A673 (cell line): ENCODE results near the gene METTL24. TPM values are rescaled to one million over a fixed set of nuclear protein-coding genes. Genes with fewer than 3 reads are reported as not detected.
"Not testable (repeated sequence)": the region's sequence is repeated elsewhere in the genome, so short reads cannot be mapped to it uniquely, and the experiment has no call there.

Source experiments
- BruUV-seq: library from RNA; stranded (reverse); fragments of 400-500 nt; replicated peaks from 2 replicates; lab custom pipeline; 2021; lab: Mats Ljungman, UMichigan
- CTCF ChIA-PET: fragments of 300-600 bp; sonication (Branson Sonifier 250); formaldehyde crosslinking; loops from one replicate; lab custom pipeline; 2022; ENCODE audit warnings: antibody characterized with exemption; lab: Charles Lee
- POLR2A ChIA-PET: fragments of 300-600 bp; sonication (Branson Sonifier 250); formaldehyde crosslinking; loops from one replicate; lab custom pipeline; 2022; ENCODE audit warnings: antibody characterized with exemption; ENCODE audit not compliant: low non-redundant PET; lab: Charles Lee
- DNase-seq: peaks from one replicate; pipeline ENCODE4 v3.0.0-alpha.2; 2015; ENCODE audit warnings: low spot score
- H3K27ac ChIP-seq: fragments of 200-600 bp; sonication (generic); 2 replicates; pipeline ENCODE4 v1.5.1; 2016; ENCODE audit warnings: mixed run types, low read depth, mild to moderate bottlenecking, mixed read lengths, antibody characterized with exemption, low read length; ENCODE audit not compliant: poor library complexity, severe bottlenecking
- H3K27me3 ChIP-seq: fragments of 200-600 bp; sonication (generic); replicated peaks from 2 replicates; pipeline ENCODE4 v1.6.1; 2017; ENCODE audit warnings: mixed run types, low read depth, mild to moderate bottlenecking, mixed read lengths, antibody characterized with exemption, low read length; ENCODE audit not compliant: insufficient read depth, poor library complexity
- H3K36me3 ChIP-seq: fragments of 200-600 bp; sonication (generic); 2 replicates; pipeline ENCODE4 v1.6.1; 2016; ENCODE audit warnings: mixed run types, mild to moderate bottlenecking, mixed read lengths, antibody characterized with exemption, low read length; ENCODE audit not compliant: insufficient read depth, poor library complexity, severe bottlenecking
- H3K4me1 ChIP-seq: fragments of 200-600 bp; sonication (generic); 2 replicates; pipeline ENCODE4 v1.6.1; 2017; ENCODE audit warnings: mixed run types, mild to moderate bottlenecking, mixed read lengths, antibody characterized with exemption, low read length; ENCODE audit not compliant: insufficient read depth, poor library complexity, severe bottlenecking
- H3K4me3 ChIP-seq: fragments of 200-600 bp; sonication (generic); 2 replicates; pipeline ENCODE4 v1.5.1; 2016; ENCODE audit warnings: low read depth, mixed run types, mild to moderate bottlenecking, mixed read lengths, low read length; ENCODE audit not compliant: poor library complexity, severe bottlenecking
- H3K9me3 ChIP-seq: fragments of 200-600 bp; sonication (generic); 2 replicates; pipeline ENCODE4 v1.6.1; 2016; ENCODE audit warnings: mixed run types, low read depth, mild to moderate bottlenecking, mixed read lengths, antibody characterized with exemption, low read length; ENCODE audit not compliant: poor library complexity, severe bottlenecking
- CTCF ChIP-seq: fragments of 300-800, 200-600 bp; sonication (generic); conservative IDR thresholded peaks from 2 replicates; pipeline ENCODE4 v1.5.1; 2017; ENCODE audit warnings: low read depth, mild to moderate bottlenecking, antibody characterized with exemption, low read length, moderate library complexity, mixed read lengths
- EZH2 ChIP-seq: fragments of 200-600 bp; sonication (generic); IDR thresholded peaks from 2 replicates; pipeline ENCODE4 v1.6.1; 2017; ENCODE audit warnings: borderline replicate concordance, low read depth, mild to moderate bottlenecking, mixed read lengths, antibody characterized with exemption, low read length; ENCODE audit not compliant: poor library complexity, severe bottlenecking
- intact Hi-C: fragments of 100-400 bp; cut with micrococcal nuclease; formaldehyde crosslinking; loops from one replicate; pipeline ENCODE4 v1.10.0; 2022; ENCODE audit not compliant: unreplicated experiment
- total RNA-seq: library from RNA; stranded (reverse); gene quantifications from 2 replicates; pipeline ENCODE4 v1.2.3, GENCODE V29; 2021

METTL24 gene
- total RNA-seq, 1 experiment from 2014 or later = 6.4 TPM

- POLR2A ChIA-PET = interaction anchor here (0.6 kb wide), 1 partner anchor 18 kb away, joined by 3 read pairs; no protein-coding TSS in a partner anchor
- TF ChIP-seq CTCF (no peak), EZH2 (no peak)
Observed at GRCh38 chr6:110239526-110240274, 118.4 kb downstream of the METTL24 start.

GRCh38 chr6:110236007-110236406 lies 122.1 kb downstream of the METTL24 start:
- H3K9me3 ChIP-seq, H3K27ac ChIP-seq, BruUV-seq, H3K27me3 ChIP-seq, POLR2A ChIA-PET, CTCF ChIA-PET, DNase-seq, intact Hi-C loops, H3K4me3 ChIP-seq, H3K4me1 ChIP-seq, H3K36me3 ChIP-seq: not testable (repeated sequence)

More at GRCh38 chr6:110239526-110240274, 118.4 kb downstream of the METTL24 start:
- H3K36me3 ChIP-seq = no peaks in the 10 kb centered on the region
- DNase-seq = no peak
- no peaks in the 10 kb centered on the region for H3K4me1 ChIP-seq
- intact Hi-C loops = no loop called here
- no TSS peak for BruUV-seq
- CTCF ChIA-PET = no interaction called here
- H3K4me3 ChIP-seq = no peak overlapping the region
- no peaks in the 10 kb centered on the region for H3K9me3 ChIP-seq
- H3K27ac ChIP-seq = no peak overlapping the region
- H3K27me3 ChIP-seq = no peaks in the 10 kb centered on the region

- no TSS peak for BruUV-seq
- H3K27ac ChIP-seq = no peak overlapping the region
- H3K9me3 ChIP-seq = no peaks in the 10 kb centered on the region
- H3K4me1 ChIP-seq = no peaks in the 10 kb centered on the region
- H3K36me3 ChIP-seq = peaks cover 12% of the 10 kb centered on the region
- no peak for DNase-seq
- H3K27me3 ChIP-seq = no peaks in the 10 kb centered on the region
- intact Hi-C loops = no loop called here
- no peak overlapping the region for H3K4me3 ChIP-seq
- TF ChIP-seq CTCF = no peak
- TF ChIP-seq EZH2 = no peak
- ChIA-PET POLR2A (no interaction called here), CTCF (no interaction called here)
Observed at GRCh38 chr6:110233770-110234374, 124.3 kb downstream of the METTL24 start.

- Histone ChIP-seq H3K9me3 (no peaks in the 10 kb centered on the region), H3K27me3 (no peaks in the 10 kb centered on the region), H3K27ac (no peak overlapping the region), H3K36me3 (peaks cover 22% of the 10 kb centered on the region), H3K4me1 (no peaks in the 10 kb centered on the region), H3K4me3 (no peak overlapping the region)
- BruUV-seq = no TSS peak
- DNase-seq = no peak
- intact Hi-C loops = no loop called here
- POLR2A ChIA-PET = no interaction called here
- CTCF ChIA-PET = no interaction called here
- TF ChIP-seq CTCF = no peak
- TF ChIP-seq EZH2 = no peak
Observed at GRCh38 chr6:110232450-110232849, 125.7 kb downstream of the METTL24 start.
